22Rv1 (cell line): ENCODE data around the gene WDFY4.

Experiments
- H3K27ac ChIP-seq: fragments of 450-650 bp; 2 replicates; pipeline ENCODE4 v1.5.1; 2017
- CTCF ChIP-seq: fragments of 450-650 bp; IDR thresholded peaks from 2 replicates; pipeline ENCODE4 v1.5.1; 2017; ENCODE audit warnings: mild to moderate bottlenecking
- ZFX ChIP-seq: fragments of 450-650 bp; IDR thresholded peaks from 2 replicates; pipeline ENCODE4 v1.6.1; 2017; ENCODE audit warnings: antibody characterized with exemption, borderline replicate concordance

WDFY4 gene

GRCh38 chr10:48727866-48728265 lies 43.2 kb downstream of the WDFY4 start:
- no peak overlapping the region for H3K27ac ChIP-seq
- no peak for TF ChIP-seq CTCF

GRCh38 chr10:48729222-48729621 lies 44.5 kb downstream of the WDFY4 start:
- TF ChIP-seq CTCF (no peak), ZFX (no peak)
- H3K27ac ChIP-seq: no peak overlapping the region

- H3K27ac ChIP-seq: no peak overlapping the region
- TF ChIP-seq ZFX (no peak), CTCF (no peak)
These were observed 45.3 kb downstream of the WDFY4 start for GRCh38 chr10:48729941-48730457.

GRCh38 chr10:48731141-48731540 lies 46.5 kb downstream of the WDFY4 start:
- TF ChIP-seq ZFX (no peak), CTCF (no peak)
- H3K27ac ChIP-seq: no peak overlapping the region

- TF ChIP-seq CTCF (no peak), ZFX (no peak)
- H3K27ac ChIP-seq: no peak overlapping the region
These were observed 47.0 kb downstream of the WDFY4 start for GRCh38 chr10:48731654-48732053.

- TF ChIP-seq CTCF (no peak), ZFX (no peak)
- H3K27ac ChIP-seq: no peak overlapping the region
These were observed 48.7 kb downstream of the WDFY4 start for GRCh38 chr10:48733329-48733728.

GRCh38 chr10:48735836-48736390 lies 51.2 kb downstream of the WDFY4 start:
- H3K27ac ChIP-seq: no peak overlapping the region
- TF ChIP-seq CTCF: no peak
- TF ChIP-seq ZFX: no peak
